ENCODE results near the gene ZMIZ1.

Gene ZMIZ1

DNA sequence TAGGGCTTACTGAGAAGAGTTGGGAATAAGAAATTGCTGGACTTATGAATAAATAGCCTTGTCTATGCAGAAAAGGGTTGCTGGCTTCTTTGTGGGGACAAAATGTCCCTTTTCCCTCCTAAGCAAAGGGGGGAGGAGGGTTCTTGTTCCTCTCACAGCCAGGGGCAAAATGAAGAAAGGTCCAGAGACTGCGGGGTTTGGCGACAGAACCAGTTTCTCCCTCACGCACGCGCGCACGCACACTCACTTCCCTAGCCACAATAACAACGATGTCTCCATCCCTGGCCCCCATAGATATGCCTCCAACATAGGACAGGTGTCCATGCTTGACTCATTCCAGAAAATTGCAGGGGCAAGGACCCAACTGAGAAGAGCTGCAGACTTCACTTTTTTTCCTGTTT, 3.3 kb downstream of the ZMIZ1 start:
- H3K27ac ChIP-seq (ENCODE audit: low read depth, low read length) = no peak overlapping the region
- no peak overlapping the region for H3K4me3 ChIP-seq (ENCODE audit: low read depth, low read length)
- no peaks in the 10 kb centered on the region for H3K9me3 ChIP-seq (ENCODE audit: insufficient read depth, low read depth, low read length)
- no peak overlapping the region for H3K14ac ChIP-seq (ENCODE audit: low read length)
- H2BK120ac ChIP-seq (ENCODE audit: insufficient read depth, low read length, poor library complexity) = no peak overlapping the region
- no peak overlapping the region for H4K8ac ChIP-seq (ENCODE audit: low read depth, low read length)
- no peaks in the 10 kb centered on the region for H3K27me3 ChIP-seq (ENCODE audit: insufficient read depth, low read length)
- H3K9ac ChIP-seq (ENCODE audit: low read length) = no peak overlapping the region
- DNase-seq = no peak
- H3K4me1 ChIP-seq (ENCODE audit: control insufficient read depth in 1 of 2, insufficient read depth in 2 of 2, low read length in 2 of 2) = peaks cover 49 to 50% of the 10 kb centered on the region in 2 experiments
- peak overlapping the region; percentile 98 for H3K4ac ChIP-seq (ENCODE audit: low read depth, low read length)
- peaks cover 35% of the 10 kb centered on the region for H3K79me1 ChIP-seq (ENCODE audit: low read length)
- no peak overlapping the region for H2AFZ ChIP-seq (ENCODE audit: insufficient read depth, low read length, poor library complexity)
- peaks cover 0 to 10% of the 10 kb centered on the region in 2 experiments for H3K36me3 ChIP-seq (ENCODE audit: control insufficient read depth in 1 of 2, insufficient read depth in 2 of 2, low read length in 2 of 2)
- no peak overlapping the region for H2BK5ac ChIP-seq (ENCODE audit: low read depth, low read length, poor library complexity)
- no peak overlapping the region for H4K12ac ChIP-seq (ENCODE audit: low read depth, low read length)
- H3K23ac ChIP-seq (ENCODE audit: low read length) = no peak overlapping the region
- H3K18ac ChIP-seq (ENCODE audit: low read length) = no peak overlapping the region
- H3K79me2 ChIP-seq (ENCODE audit: control insufficient read depth, insufficient read depth, low read length, poor library complexity) = peaks cover 78% of the 10 kb centered on the region
- no peak overlapping the region for H2AK5ac ChIP-seq (ENCODE audit: low read length)
- H4K91ac ChIP-seq (ENCODE audit: low read depth, low read length) = no peak overlapping the region
- H2BK12ac ChIP-seq (ENCODE audit: low read length) = no peak overlapping the region
- WGBS (ENCODE audit: extremely low coverage, insufficient coverage, insufficient read length) = no CpG with 5 or more reads among the region's 8 CpGs
- H3K4me2 ChIP-seq (ENCODE audit: low read length) = peak overlapping the region; percentile 27

DNA sequence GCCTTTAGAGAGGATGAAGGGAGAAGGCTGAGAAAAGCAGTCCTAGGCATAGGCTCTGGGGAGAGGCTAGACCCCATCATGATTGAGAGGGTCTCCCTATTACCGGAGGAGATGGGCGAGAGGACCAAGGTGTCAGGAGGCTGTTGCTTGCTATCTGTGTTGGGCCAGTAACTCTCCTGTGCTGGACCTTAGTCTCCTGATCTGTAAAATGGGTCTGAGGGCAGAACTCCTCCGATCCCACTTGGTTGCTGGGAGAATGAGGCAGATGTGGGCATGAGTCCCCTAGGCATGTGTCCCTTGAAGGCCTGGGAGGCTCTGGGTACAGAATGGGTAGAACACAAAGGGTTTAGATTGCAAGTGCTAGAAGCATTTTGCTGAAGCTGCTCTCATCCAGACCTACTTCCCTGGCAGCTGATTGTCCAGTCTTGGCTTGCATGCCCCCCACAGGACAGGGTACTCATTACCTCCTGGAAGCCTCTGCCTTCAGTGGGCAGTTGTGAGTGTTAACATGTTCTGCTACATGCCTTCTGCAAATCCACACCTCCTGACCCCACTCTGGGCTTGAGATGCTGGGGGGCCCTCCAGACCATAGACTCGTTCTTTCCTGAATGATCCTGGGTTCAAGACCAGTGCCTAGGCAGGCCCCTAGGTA, 4.4 kb downstream of the ZMIZ1 start:
- Histone ChIP-seq H3K9ac (ENCODE audit: low read length) (no peak overlapping the region), H4K91ac (ENCODE audit: low read depth, low read length) (no peak overlapping the region), H2BK5ac (ENCODE audit: low read depth, low read length, poor library complexity) (no peak overlapping the region), H3K27ac (ENCODE audit: low read depth, low read length) (no peak overlapping the region), H3K14ac (ENCODE audit: low read length) (no peak overlapping the region), H4K12ac (ENCODE audit: low read depth, low read length) (no peak overlapping the region), H3K27me3 (ENCODE audit: insufficient read depth, low read length) (no peaks in the 10 kb centered on the region), H3K9me3 (ENCODE audit: insufficient read depth, low read depth, low read length) (no peaks in the 10 kb centered on the region), H3K4me3 (ENCODE audit: low read depth, low read length) (no peak overlapping the region), H3K23ac (ENCODE audit: low read length) (no peak overlapping the region), H2AK5ac (ENCODE audit: low read length) (no peak overlapping the region), H2AFZ (ENCODE audit: insufficient read depth, low read length, poor library complexity) (peak overlapping the region; percentile 45), H4K8ac (ENCODE audit: low read depth, low read length) (no peak overlapping the region), H2BK120ac (ENCODE audit: insufficient read depth, low read length, poor library complexity) (no peak overlapping the region), H3K4me2 (ENCODE audit: low read length) (peak overlapping the region; percentile 21), H3K79me1 (ENCODE audit: low read length) (peaks cover 28% of the 10 kb centered on the region), H3K36me3 (ENCODE audit: control insufficient read depth in 1 of 2, insufficient read depth in 2 of 2, low read length in 2 of 2) (peaks cover 0 to 11% of the 10 kb centered on the region in 2 experiments), H3K18ac (ENCODE audit: low read length) (peak overlapping the region; percentile 30), H3K4ac (ENCODE audit: low read depth, low read length) (peak overlapping the region; percentile 98), H3K4me1 (ENCODE audit: control insufficient read depth in 1 of 2, insufficient read depth in 2 of 2, low read length in 2 of 2) (peaks cover 51% of the 10 kb centered on the region in 2 experiments), H2BK12ac (ENCODE audit: low read length) (no peak overlapping the region), H3K79me2 (ENCODE audit: control insufficient read depth, insufficient read depth, low read length, poor library complexity) (peaks cover 78% of the 10 kb centered on the region)
- no CpG with 5 or more reads among the region's 4 CpGs for WGBS (ENCODE audit: extremely low coverage, insufficient coverage, insufficient read length)
- DNase-seq = no peak

DNA sequence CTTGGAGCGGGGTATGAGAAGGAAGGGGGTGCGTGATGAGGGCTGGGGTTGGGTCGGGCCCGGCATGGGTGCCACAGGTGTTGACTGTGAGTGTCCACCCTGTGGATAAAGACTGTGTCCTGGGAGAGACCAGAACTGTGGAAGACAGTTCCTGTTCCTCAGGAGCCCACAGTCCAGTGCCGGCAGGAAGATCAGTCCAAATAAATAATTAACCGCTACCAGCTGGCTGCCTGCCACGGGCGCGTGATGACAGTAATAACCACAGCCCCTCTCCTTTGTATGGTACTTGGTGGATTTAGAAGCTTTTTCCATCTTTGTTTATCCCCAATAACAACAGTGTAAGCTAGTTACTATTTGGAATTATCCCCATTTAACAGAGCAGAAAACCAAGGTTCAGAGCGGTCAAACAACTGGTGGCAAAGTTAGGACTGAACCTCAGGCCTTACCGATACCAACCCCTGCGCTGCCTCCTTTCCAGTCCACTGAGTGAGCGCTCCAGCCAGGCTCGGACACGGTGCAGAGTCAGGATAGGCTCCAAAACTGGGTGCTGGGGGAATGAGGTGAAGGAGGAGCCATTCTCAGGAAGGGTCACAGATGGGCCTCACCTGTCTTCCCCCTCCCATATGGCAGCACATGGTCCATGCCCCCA, 5.1 kb downstream of the ZMIZ1 start:
- H4K8ac ChIP-seq (ENCODE audit: low read depth, low read length) = no peak overlapping the region
- H3K18ac ChIP-seq (ENCODE audit: low read length) = peak overlapping the region; percentile 30
- peaks cover 80% of the 10 kb centered on the region for H3K79me2 ChIP-seq (ENCODE audit: control insufficient read depth, insufficient read depth, low read length, poor library complexity)
- no peak overlapping the region for H2BK5ac ChIP-seq (ENCODE audit: low read depth, low read length, poor library complexity)
- H2AFZ ChIP-seq (ENCODE audit: insufficient read depth, low read length, poor library complexity) = peak overlapping the region; percentile 45
- no peak overlapping the region for H4K91ac ChIP-seq (ENCODE audit: low read depth, low read length)
- H3K9ac ChIP-seq (ENCODE audit: low read length) = no peak overlapping the region
- no peak overlapping the region for H3K4me2 ChIP-seq (ENCODE audit: low read length)
- H3K23ac ChIP-seq (ENCODE audit: low read length) = peak overlapping the region; percentile 33
- no peak overlapping the region for H2BK120ac ChIP-seq (ENCODE audit: insufficient read depth, low read length, poor library complexity)
- peaks cover 27% of the 10 kb centered on the region for H3K79me1 ChIP-seq (ENCODE audit: low read length)
- no peak for DNase-seq
- H2AK5ac ChIP-seq (ENCODE audit: low read length) = no peak overlapping the region
- no peak overlapping the region for H4K12ac ChIP-seq (ENCODE audit: low read depth, low read length)
- peak overlapping the region; percentile 98 for H3K4ac ChIP-seq (ENCODE audit: low read depth, low read length)
- H3K36me3 ChIP-seq (ENCODE audit: control insufficient read depth in 1 of 2, insufficient read depth in 2 of 2, low read length in 2 of 2) = peaks cover 0 to 11% of the 10 kb centered on the region in 2 experiments
- no peak overlapping the region for H3K27ac ChIP-seq (ENCODE audit: low read depth, low read length)
- H3K4me3 ChIP-seq (ENCODE audit: low read depth, low read length) = no peak overlapping the region
- no peaks in the 10 kb centered on the region for H3K9me3 ChIP-seq (ENCODE audit: insufficient read depth, low read depth, low read length)
- WGBS (ENCODE audit: extremely low coverage, insufficient coverage, insufficient read length) = no CpG with 5 or more reads among the region's 15 CpGs
- H3K4me1 ChIP-seq (ENCODE audit: control insufficient read depth in 1 of 2, insufficient read depth in 2 of 2, low read length in 2 of 2) = peaks cover 54% of the 10 kb centered on the region in 2 experiments
- no peak overlapping the region for H2BK12ac ChIP-seq (ENCODE audit: low read length)
- no peak overlapping the region for H3K14ac ChIP-seq (ENCODE audit: low read length)
- no peaks in the 10 kb centered on the region for H3K27me3 ChIP-seq (ENCODE audit: insufficient read depth, low read length)

DNA sequence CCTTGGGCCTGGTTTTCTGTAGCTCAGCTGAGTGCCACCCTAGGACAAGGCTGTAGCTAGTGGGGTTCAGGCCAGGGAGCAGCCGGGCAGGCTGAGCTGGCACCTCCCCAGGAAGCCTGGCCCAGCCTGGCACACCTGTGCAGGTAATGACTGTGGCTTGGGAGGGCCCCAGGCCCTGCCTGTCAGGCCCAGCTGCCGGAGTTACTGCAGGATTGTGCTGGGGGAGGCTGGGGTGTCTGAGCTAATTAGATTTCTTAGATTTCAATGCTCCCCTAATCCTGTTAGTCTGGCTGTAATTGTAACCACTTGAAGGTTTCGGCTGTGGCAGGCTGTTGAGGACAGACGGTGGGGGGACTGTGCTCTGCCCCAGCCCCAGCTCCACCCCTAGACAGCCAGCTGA, 6.0 kb downstream of the ZMIZ1 start:
- Histone ChIP-seq H3K27me3 (ENCODE audit: insufficient read depth, low read length) (no peaks in the 10 kb centered on the region), H3K23ac (ENCODE audit: low read length) (no peak overlapping the region), H2BK5ac (ENCODE audit: low read depth, low read length, poor library complexity) (no peak overlapping the region), H3K4me3 (ENCODE audit: low read depth, low read length) (no peak overlapping the region), H3K27ac (ENCODE audit: low read depth, low read length) (no peak overlapping the region), H4K8ac (ENCODE audit: low read depth, low read length) (no peak overlapping the region), H3K4me1 (ENCODE audit: control insufficient read depth in 1 of 2, insufficient read depth in 2 of 2, low read length in 2 of 2) (peaks cover 62 to 63% of the 10 kb centered on the region in 2 experiments), H3K9me3 (ENCODE audit: insufficient read depth, low read depth, low read length) (no peaks in the 10 kb centered on the region), H3K14ac (ENCODE audit: low read length) (no peak overlapping the region), H4K91ac (ENCODE audit: low read depth, low read length) (no peak overlapping the region), H3K9ac (ENCODE audit: low read length) (no peak overlapping the region), H2AK5ac (ENCODE audit: low read length) (no peak overlapping the region), H3K18ac (ENCODE audit: low read length) (no peak overlapping the region), H2AFZ (ENCODE audit: insufficient read depth, low read length, poor library complexity) (no peak overlapping the region), H3K4me2 (ENCODE audit: low read length) (no peak overlapping the region), H4K12ac (ENCODE audit: low read depth, low read length) (no peak overlapping the region), H2BK12ac (ENCODE audit: low read length) (no peak overlapping the region), H2BK120ac (ENCODE audit: insufficient read depth, low read length, poor library complexity) (no peak overlapping the region), H3K4ac (ENCODE audit: low read depth, low read length) (peak overlapping the region; percentile 98), H3K36me3 (ENCODE audit: control insufficient read depth in 1 of 2, insufficient read depth in 2 of 2, low read length in 2 of 2) (peaks cover 0 to 11% of the 10 kb centered on the region in 2 experiments), H3K79me2 (ENCODE audit: control insufficient read depth, insufficient read depth, low read length, poor library complexity) (peaks cover 80% of the 10 kb centered on the region), H3K79me1 (ENCODE audit: low read length) (peaks cover 24% of the 10 kb centered on the region)
- no peak for DNase-seq
- WGBS (ENCODE audit: extremely low coverage, insufficient coverage, insufficient read length) = no CpG with 5 or more reads among the region's 4 CpGs

Measured in trophoblast cell (in vitro differentiated cells and primary cell).